GM12801 (cell line): ENCODE results near the gene STAMBPL1.

Experiments used
- TF ChIP-seq, protein P1 (sequence below): IDR thresholded peaks from one replicate; pipeline ENCODE4 v1.5.1; 2011; ENCODE audit warnings: control low read depth; ENCODE audit not compliant: insufficient read length; ENCODE audit errors: extremely low read depth

Gene STAMBPL1

DNA sequence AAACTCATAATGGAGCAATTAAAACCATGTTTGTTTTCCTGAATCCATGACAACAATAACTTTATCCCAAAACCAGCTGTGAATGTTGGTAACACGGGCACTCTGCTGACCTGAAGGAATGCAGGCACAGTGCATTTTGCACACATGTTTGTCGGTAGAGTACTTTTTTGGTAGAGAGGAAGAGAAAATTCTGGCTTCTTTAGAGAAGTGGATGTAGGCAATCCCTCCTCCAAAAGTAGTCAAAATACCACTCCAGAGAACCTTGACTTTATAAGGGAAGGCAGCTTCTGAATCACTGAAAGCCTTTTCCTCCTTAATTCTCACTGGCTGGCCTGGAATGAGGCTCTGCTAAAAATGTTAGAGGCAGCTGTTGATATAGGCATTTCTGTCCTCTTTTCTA, 88.3 kb downstream of the STAMBPL1 start:
- TF ChIP-seq, protein P1, sequence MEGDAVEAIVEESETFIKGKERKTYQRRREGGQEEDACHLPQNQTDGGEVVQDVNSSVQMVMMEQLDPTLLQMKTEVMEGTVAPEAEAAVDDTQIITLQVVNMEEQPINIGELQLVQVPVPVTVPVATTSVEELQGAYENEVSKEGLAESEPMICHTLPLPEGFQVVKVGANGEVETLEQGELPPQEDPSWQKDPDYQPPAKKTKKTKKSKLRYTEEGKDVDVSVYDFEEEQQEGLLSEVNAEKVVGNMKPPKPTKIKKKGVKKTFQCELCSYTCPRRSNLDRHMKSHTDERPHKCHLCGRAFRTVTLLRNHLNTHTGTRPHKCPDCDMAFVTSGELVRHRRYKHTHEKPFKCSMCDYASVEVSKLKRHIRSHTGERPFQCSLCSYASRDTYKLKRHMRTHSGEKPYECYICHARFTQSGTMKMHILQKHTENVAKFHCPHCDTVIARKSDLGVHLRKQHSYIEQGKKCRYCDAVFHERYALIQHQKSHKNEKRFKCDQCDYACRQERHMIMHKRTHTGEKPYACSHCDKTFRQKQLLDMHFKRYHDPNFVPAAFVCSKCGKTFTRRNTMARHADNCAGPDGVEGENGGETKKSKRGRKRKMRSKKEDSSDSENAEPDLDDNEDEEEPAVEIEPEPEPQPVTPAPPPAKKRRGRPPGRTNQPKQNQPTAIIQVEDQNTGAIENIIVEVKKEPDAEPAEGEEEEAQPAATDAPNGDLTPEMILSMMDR = no peak

DNA sequence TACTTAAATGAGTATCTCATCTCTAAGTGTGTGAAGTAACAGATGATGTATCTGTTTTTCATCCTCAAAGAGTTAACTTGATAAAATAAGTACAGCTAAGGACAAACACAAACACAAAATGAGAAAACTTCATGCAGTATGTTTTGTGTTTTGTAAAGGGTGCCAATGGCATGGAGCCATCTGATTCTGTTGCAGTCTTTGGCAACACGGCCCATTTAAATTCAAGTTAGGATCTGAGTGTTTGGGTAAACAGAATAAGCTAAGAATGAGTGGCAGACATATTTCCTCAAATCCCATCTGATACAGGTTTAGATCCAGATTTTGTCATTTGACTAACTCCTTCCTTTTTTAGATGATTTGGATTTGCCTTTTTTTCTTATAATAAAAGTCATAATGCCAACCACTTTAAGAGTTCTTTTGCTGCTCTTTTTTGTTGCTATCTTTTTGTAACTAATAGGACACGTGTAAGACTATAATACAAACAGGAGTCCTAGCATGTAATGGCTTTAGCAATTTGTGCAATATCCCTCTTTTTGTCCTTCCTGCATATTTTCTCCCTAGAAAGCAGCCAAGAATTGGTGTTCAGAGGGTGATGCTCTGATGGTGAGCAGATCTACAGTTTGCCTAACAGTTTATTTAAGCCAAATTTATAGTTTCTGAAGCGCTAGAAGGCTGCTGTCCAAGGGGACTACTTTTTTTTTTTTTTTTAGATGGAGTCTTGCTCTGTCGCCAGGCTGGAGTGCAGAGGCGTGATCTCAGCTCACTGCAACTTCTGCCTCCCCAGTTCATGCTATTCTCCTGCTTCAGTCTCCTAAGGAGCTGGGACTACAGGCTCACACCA, 91.4 kb downstream of the STAMBPL1 start:
- TF ChIP-seq, protein P1 = no peak
